Body of pancreas (tissue), 4 donors: Measurements from ENCODE around the gene TBC1D22B.

Source experiments
- CTCF ChIP-seq, 7 experiments: fragments of 450-650 bp in 4 of 7; fragments of 200-600 bp in 3 of 7; sonication (generic) in 3 of 7; IDR thresholded peaks; one replicate each; pipeline ENCODE4 v1.5.1; 2016 to 2019; ENCODE audit warnings: antibody characterized with exemption in 7 of 7
- POLR2A ChIP-seq, 3 donors: fragments of 450-650 bp; IDR thresholded peaks; one replicate each; pipeline ENCODE4 v1.6.1; 2016; ENCODE audit warnings: antibody characterized with exemption in 3 of 3, mild to moderate bottlenecking in 2 of 3

GRCh38 chr6:37315157-37315515 lies 57.6 kb downstream of the TBC1D22B start:
- TF ChIP-seq CTCF (IDR thresholded peaks at IDR 0.05) (no peak), POLR2A (IDR thresholded peaks at IDR 0.05) (no peak)
